ENCODE results near the gene IQSEC3.

IQSEC3 gene

DNA sequence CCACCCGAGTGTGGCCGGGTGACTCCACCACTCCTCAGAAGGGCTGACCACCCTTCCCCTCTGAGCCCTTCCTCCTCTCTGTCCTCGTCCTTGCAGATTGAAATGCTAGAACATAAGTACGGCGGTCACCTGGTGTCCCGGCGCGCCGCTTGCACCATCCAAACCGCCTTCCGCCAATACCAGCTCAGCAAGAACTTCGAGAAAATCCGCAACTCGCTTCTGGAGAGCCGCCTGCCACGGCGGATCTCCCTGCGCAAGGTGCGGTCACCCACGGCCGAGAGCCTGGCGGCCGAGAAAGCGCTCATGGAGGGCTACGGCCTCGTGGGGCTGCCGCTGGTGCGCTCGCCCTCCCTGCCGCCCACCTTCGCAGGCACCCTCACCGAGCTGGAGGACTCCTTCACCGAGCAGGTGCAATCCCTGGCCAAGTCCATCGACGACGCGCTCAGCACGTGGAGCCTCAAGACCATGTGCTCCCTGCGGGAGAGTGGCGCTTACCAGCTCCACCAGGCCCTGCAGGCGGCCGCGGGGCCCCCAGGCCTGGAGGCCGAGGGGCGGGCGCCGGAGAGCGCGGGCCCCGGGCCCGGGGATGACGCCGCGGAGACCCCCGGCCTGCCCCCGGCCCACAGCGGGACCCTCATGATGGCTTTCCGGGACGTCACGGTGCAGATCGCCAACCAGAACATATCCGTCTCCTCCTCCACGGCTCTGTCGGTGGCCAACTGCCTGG, 71.8 kb downstream of the IQSEC3 start:
- H3K27me3 ChIP-seq (replicated peaks in 2 of 5; ENCODE audit: control insufficient read depth in 4 of 5, insufficient read depth in 5 of 5, low read length in 4 of 5) = peaks cover 0 to 5% (median 0%) of the 10 kb centered on the region in 5 experiments
- CTCF ChIA-PET = interaction anchor here (1.6 to 6.7 kb wide), 3 partner anchors 10 to 20 kb away, joined by 6 to 40 read pairs (median 11); no protein-coding TSS in a partner anchor
- peaks cover 0 to 34% (median 14%) of the 10 kb centered on the region in 4 experiments for H3K4me1 ChIP-seq (ENCODE audit: control extremely low read depth in 1 of 4, control insufficient read depth in 4 of 4, insufficient read depth in 4 of 4, low read length in 3 of 4)
- peak in 1 of 3 donors; percentile 8 for DNase-seq
- POLR2A ChIA-PET = no interaction called here
- H3K36me3 ChIP-seq (ENCODE audit: control insufficient read depth in 4 of 4, insufficient read depth in 4 of 4, low read length in 3 of 4) = peaks cover 0 to 14% (median 0%) of the 10 kb centered on the region in 4 experiments
- peak overlapping the region in 4 of 7 experiments; percentile 26 to 75 (median 56) for H3K4me3 ChIP-seq (ENCODE audit: control insufficient read depth in 1 of 7, extremely low read depth in 1 of 7, insufficient read depth in 4 of 7, low read depth in 2 of 7, low read length in 6 of 7)
- no peaks in the 10 kb centered on the region for H3K9me3 ChIP-seq (ENCODE audit: control extremely low read depth in 1 of 5, control insufficient read depth in 4 of 5, insufficient read depth in 2 of 5, low read depth in 1 of 5, low read length in 4 of 5)
- H3K27ac ChIP-seq (ENCODE audit: insufficient read depth in 1 of 2, low read depth in 1 of 2, low read length in 2 of 2, poor library complexity in 1 of 2, severe bottlenecking in 2 of 2) = no peak overlapping the region
- WGBS (ENCODE audit: insufficient coverage) = 84% methylated on average over 64 of the region's 64 CpGs

DNA sequence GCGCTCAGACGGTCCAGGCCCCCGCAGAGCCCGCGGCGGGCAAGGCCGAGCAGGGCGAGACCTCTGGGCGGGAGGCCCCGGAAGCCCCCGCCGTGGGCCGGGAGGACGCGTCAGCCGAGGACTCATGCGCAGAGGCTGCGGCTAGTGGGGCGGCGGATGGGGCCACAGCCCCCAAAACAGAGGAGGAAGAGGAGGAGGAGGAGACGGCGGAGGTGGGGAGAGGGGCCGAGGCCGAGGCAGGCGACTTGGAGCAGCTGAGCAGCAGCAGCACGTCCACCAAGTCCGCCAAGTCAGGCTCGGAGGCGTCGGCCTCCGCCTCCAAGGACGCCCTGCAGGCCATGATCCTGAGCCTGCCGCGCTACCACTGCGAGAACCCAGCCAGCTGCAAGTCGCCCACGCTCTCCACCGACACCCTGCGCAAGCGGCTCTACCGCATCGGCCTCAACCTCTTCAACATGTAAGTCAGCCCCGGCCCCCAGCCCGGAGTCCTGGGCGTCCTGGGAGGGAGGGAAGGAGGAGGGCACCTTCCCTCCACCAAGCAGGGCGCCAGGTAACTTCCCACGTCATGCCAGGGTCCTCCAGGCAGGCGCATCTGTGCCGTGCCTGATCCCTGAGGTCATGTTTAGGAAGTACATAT, 72.4 kb downstream of the IQSEC3 start:
- 39% methylated on average over 33 of the region's 49 CpGs for WGBS (ENCODE audit: insufficient coverage)
- POLR2A ChIA-PET = no interaction called here
- CTCF ChIA-PET = interaction anchor here (1.0 to 6.7 kb wide), 5 partner anchors 9 to 29 kb away, joined by 3 to 40 read pairs (median 6); no protein-coding TSS in a partner anchor
- Histone ChIP-seq H3K27ac (ENCODE audit: insufficient read depth in 1 of 2, low read depth in 1 of 2, low read length in 2 of 2, poor library complexity in 1 of 2, severe bottlenecking in 2 of 2) (no peak overlapping the region), H3K4me3 (ENCODE audit: control insufficient read depth in 1 of 7, extremely low read depth in 1 of 7, insufficient read depth in 4 of 7, low read depth in 2 of 7, low read length in 6 of 7) (peak overlapping the region in 5 of 7 experiments; percentile 26 to 75 (median 56)), H3K9me3 (ENCODE audit: control extremely low read depth in 1 of 5, control insufficient read depth in 4 of 5, insufficient read depth in 2 of 5, low read depth in 1 of 5, low read length in 4 of 5) (no peaks in the 10 kb centered on the region), H3K36me3 (ENCODE audit: control insufficient read depth in 4 of 4, insufficient read depth in 4 of 4, low read length in 3 of 4) (peaks cover 0 to 14% (median 0%) of the 10 kb centered on the region in 4 experiments), H3K27me3 (replicated peaks in 2 of 5; ENCODE audit: control insufficient read depth in 4 of 5, insufficient read depth in 5 of 5, low read length in 4 of 5) (peaks cover 0 to 5% (median 0%) of the 10 kb centered on the region in 5 experiments), H3K4me1 (ENCODE audit: control extremely low read depth in 1 of 4, control insufficient read depth in 4 of 4, insufficient read depth in 4 of 4, low read length in 3 of 4) (peaks cover 0 to 34% (median 17%) of the 10 kb centered on the region in 4 experiments)
- peak in 2 of 3 donors; percentile 50 to 60 for DNase-seq

DNA sequence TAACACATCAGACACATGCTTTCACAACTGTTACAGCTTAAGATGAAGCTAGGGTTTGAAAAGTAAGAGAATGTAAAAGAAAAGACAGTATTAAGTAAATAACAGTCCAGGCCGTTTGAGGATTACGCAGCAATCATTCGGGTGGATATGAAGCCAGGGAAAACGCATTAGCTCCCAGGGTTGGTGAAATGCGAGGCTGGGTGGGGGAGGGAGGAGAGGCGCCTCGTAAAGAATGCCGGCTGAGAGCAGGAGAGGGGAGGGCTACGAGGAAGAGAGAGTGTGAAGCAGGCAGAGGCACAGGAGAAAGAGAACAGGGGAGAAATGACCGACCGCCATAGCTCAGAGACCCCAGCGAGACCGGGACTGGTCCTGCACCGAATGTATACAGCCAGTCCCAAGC, 73.0 kb downstream of the IQSEC3 start:
- CTCF ChIA-PET = interaction anchor here (1.0 to 6.7 kb wide), 4 partner anchors 9 to 28 kb away, joined by 3 to 40 read pairs (median 7); no protein-coding TSS in a partner anchor
- Histone ChIP-seq H3K4me1 (ENCODE audit: control extremely low read depth in 1 of 4, control insufficient read depth in 4 of 4, insufficient read depth in 4 of 4, low read length in 3 of 4) (peaks cover 0 to 34% (median 17%) of the 10 kb centered on the region in 4 experiments), H3K4me3 (ENCODE audit: control insufficient read depth in 1 of 7, extremely low read depth in 1 of 7, insufficient read depth in 4 of 7, low read depth in 2 of 7, low read length in 6 of 7) (peak overlapping the region in 5 of 7 experiments; percentile 23 to 75 (median 56)), H3K9me3 (ENCODE audit: control extremely low read depth in 1 of 5, control insufficient read depth in 4 of 5, insufficient read depth in 2 of 5, low read depth in 1 of 5, low read length in 4 of 5) (no peaks in the 10 kb centered on the region), H3K27me3 (replicated peaks in 2 of 5; ENCODE audit: control insufficient read depth in 4 of 5, insufficient read depth in 5 of 5, low read length in 4 of 5) (peaks cover 0 to 5% (median 0%) of the 10 kb centered on the region in 5 experiments), H3K36me3 (ENCODE audit: control insufficient read depth in 4 of 4, insufficient read depth in 4 of 4, low read length in 3 of 4) (peaks cover 0 to 14% (median 0%) of the 10 kb centered on the region in 4 experiments), H3K27ac (ENCODE audit: insufficient read depth in 1 of 2, low read depth in 1 of 2, low read length in 2 of 2, poor library complexity in 1 of 2, severe bottlenecking in 2 of 2) (no peak overlapping the region)
- WGBS (ENCODE audit: insufficient coverage) = 57% methylated on average over 13 of the region's 14 CpGs
- no peak for DNase-seq
- POLR2A ChIA-PET = no interaction called here

DNA sequence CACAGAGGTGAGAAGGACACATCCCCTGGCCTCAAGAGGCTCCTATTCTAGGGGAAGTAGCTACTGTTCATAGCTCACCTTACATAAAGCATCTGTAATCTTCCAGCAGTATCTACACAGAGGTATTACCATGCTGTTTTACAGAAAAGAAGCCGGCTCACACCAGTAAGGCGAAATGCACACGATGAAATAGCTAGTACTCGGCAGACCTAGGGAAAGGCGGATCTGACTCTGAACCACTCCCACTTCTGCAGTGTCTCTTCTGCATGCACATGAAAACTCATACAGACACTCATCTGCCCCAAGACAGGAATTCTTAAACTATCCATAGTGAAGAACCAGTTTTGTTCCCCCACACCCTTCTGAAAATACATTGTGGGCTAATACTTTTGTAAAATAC, 73.6 kb downstream of the IQSEC3 start:
- DNase-seq = no peak
- no peak overlapping the region for H3K27ac ChIP-seq (ENCODE audit: insufficient read depth in 1 of 2, low read depth in 1 of 2, low read length in 2 of 2, poor library complexity in 1 of 2, severe bottlenecking in 2 of 2)
- peaks cover 0 to 34% (median 18%) of the 10 kb centered on the region in 4 experiments for H3K4me1 ChIP-seq (ENCODE audit: control extremely low read depth in 1 of 4, control insufficient read depth in 4 of 4, insufficient read depth in 4 of 4, low read length in 3 of 4)
- peak overlapping the region in 1 of 7 experiments; percentile 75 for H3K4me3 ChIP-seq (ENCODE audit: control insufficient read depth in 1 of 7, extremely low read depth in 1 of 7, insufficient read depth in 4 of 7, low read depth in 2 of 7, low read length in 6 of 7)
- ChIA-PET POLR2A (no interaction called here), CTCF (interaction anchor here (1.0 to 6.7 kb wide), 4 partner anchors 8 to 28 kb away, joined by 3 to 40 read pairs (median 7); no protein-coding TSS in a partner anchor)
- H3K27me3 ChIP-seq (replicated peaks in 2 of 5; ENCODE audit: control insufficient read depth in 4 of 5, insufficient read depth in 5 of 5, low read length in 4 of 5) = peaks cover 0 to 5% (median 0%) of the 10 kb centered on the region in 5 experiments
- H3K9me3 ChIP-seq (ENCODE audit: control extremely low read depth in 1 of 5, control insufficient read depth in 4 of 5, insufficient read depth in 2 of 5, low read depth in 1 of 5, low read length in 4 of 5) = no peaks in the 10 kb centered on the region
- 94% methylated on average over 5 of the region's 5 CpGs for WGBS (ENCODE audit: insufficient coverage)
- H3K36me3 ChIP-seq (ENCODE audit: control insufficient read depth in 4 of 4, insufficient read depth in 4 of 4, low read length in 3 of 4) = peaks cover 0 to 16% (median 0%) of the 10 kb centered on the region in 4 experiments

DNA sequence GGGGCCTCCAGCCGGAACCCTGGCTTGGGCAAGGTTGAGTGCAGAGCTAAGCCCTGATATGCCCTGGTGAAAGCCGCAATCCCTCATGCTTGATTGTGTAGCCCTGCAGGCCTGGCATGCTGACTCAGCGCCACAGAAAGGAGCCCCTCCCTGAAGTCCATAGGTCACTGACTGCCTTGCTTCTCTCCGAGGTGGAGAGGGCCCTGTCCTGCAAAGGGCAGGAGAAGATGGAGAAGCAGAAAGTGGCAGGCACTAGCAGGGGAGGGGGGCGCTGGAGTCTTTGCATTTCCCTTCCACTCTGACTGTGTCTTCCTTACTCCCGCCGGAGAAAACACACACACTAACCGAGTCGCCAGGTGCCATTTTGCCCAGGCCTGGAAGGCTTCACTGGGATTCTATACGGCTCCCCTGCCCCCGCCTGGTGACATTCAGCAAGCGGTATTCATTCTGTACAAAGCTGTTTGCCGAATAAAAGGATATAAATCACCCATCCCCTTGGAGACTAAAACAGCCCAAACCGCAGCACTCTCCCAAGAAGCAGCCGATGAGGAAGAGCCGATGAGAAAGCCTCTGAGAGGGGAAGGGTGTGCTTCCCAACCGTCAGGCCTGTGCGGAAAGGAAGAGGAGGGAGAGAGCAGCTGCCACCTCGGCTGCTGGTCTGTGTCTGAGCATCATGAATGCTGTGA, 77.5 kb downstream of the IQSEC3 start:
- Histone ChIP-seq H3K9me3 (ENCODE audit: control extremely low read depth in 1 of 5, control insufficient read depth in 4 of 5, insufficient read depth in 2 of 5, low read depth in 1 of 5, low read length in 4 of 5) (no peaks in the 10 kb centered on the region), H3K27ac (ENCODE audit: insufficient read depth in 1 of 2, low read depth in 1 of 2, low read length in 2 of 2, poor library complexity in 1 of 2, severe bottlenecking in 2 of 2) (no peak overlapping the region), H3K4me1 (ENCODE audit: control extremely low read depth in 1 of 4, control insufficient read depth in 4 of 4, insufficient read depth in 4 of 4, low read length in 3 of 4) (peaks cover 0 to 24% (median 15%) of the 10 kb centered on the region in 4 experiments), H3K4me3 (ENCODE audit: control insufficient read depth in 1 of 7, extremely low read depth in 1 of 7, insufficient read depth in 4 of 7, low read depth in 2 of 7, low read length in 6 of 7) (peak overlapping the region in 1 of 7 experiments; percentile 32), H3K36me3 (ENCODE audit: control insufficient read depth in 4 of 4, insufficient read depth in 4 of 4, low read length in 3 of 4) (peaks cover 0 to 26% (median 0%) of the 10 kb centered on the region in 4 experiments), H3K27me3 (replicated peaks in 2 of 5; ENCODE audit: control insufficient read depth in 4 of 5, insufficient read depth in 5 of 5, low read length in 4 of 5) (no peaks in the 10 kb centered on the region)
- CTCF ChIA-PET = interaction anchor here (0.7 to 4.0 kb wide), 8 partner anchors 9 to 90 kb away, joined by 3 to 22 read pairs (median 4); no protein-coding TSS in a partner anchor
- POLR2A ChIA-PET = no interaction called here
- 70% methylated on average over 18 of the region's 19 CpGs for WGBS (ENCODE audit: insufficient coverage)
- DNase-seq = peak in 2 of 3 donors; percentile 63 to 65

DNA sequence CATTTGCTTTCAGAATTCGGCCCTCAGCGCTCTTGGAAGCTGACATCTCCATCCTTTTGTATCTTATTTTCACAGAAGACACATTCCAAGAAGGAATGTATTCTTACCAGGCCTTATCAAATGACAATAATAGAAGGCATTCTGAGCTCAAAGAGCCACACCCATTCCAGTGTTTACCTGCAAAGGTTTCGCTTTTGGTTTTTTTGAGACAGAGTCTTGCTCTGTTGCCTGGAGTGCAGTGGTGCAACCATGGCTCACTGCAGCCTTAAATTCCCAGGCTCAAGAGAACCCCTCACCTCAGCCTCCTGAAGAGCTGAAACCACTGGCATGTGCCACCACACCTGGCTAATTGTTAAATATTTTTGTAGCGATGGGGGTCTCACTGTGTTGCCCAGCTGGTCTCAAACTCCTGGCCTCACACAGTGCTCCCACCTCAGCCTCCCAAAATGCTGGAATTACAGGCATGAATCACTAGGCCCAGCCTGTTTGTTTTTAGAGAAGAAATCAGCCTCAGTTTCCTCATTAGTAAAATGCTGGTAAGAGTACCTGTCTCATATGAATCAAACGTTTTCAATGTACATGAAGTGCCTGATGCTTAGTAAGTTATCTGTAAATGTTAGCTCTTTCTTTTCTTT, 78.2 kb downstream of the IQSEC3 start:
- CTCF ChIA-PET = interaction anchor here (0.7 to 4.0 kb wide), 9 partner anchors 8 to 75 kb away, joined by 3 to 22 read pairs (median 4); no protein-coding TSS in a partner anchor
- no peaks in the 10 kb centered on the region for H3K9me3 ChIP-seq (ENCODE audit: control extremely low read depth in 1 of 5, control insufficient read depth in 4 of 5, insufficient read depth in 2 of 5, low read depth in 1 of 5, low read length in 4 of 5)
- peaks cover 0 to 26% (median 0%) of the 10 kb centered on the region in 4 experiments for H3K36me3 ChIP-seq (ENCODE audit: control insufficient read depth in 4 of 4, insufficient read depth in 4 of 4, low read length in 3 of 4)
- no peak overlapping the region for H3K27ac ChIP-seq (ENCODE audit: insufficient read depth in 1 of 2, low read depth in 1 of 2, low read length in 2 of 2, poor library complexity in 1 of 2, severe bottlenecking in 2 of 2)
- DNase-seq = no peak
- POLR2A ChIA-PET = no interaction called here
- peak overlapping the region in 1 of 7 experiments; percentile 32 for H3K4me3 ChIP-seq (ENCODE audit: control insufficient read depth in 1 of 7, extremely low read depth in 1 of 7, insufficient read depth in 4 of 7, low read depth in 2 of 7, low read length in 6 of 7)
- 70% methylated on average over 4 of the region's 5 CpGs for WGBS (ENCODE audit: insufficient coverage)
- peaks cover 0 to 18% (median 12%) of the 10 kb centered on the region in 4 experiments for H3K4me1 ChIP-seq (ENCODE audit: control extremely low read depth in 1 of 4, control insufficient read depth in 4 of 4, insufficient read depth in 4 of 4, low read length in 3 of 4)
- no peaks in the 10 kb centered on the region for H3K27me3 ChIP-seq (replicated peaks in 2 of 5; ENCODE audit: control insufficient read depth in 4 of 5, insufficient read depth in 5 of 5, low read length in 4 of 5)

All from common myeloid progenitor, CD34-positive (primary cell).